Mammary epithelial cell (primary cell): Measurements from ENCODE around the gene CYP4F8.

Experiments
- EZH2 ChIP-seq: IDR thresholded peaks from 2 replicates; pipeline ENCODE4 v1.6.1; 2012; ENCODE audit warnings: low read length, inconsistent platforms, borderline replicate concordance
- TF ChIP-seq, protein P1 (sequence below), 2 donors: IDR thresholded peaks in 1 of 2; conservative IDR thresholded peaks in 1 of 2; 2 replicates each; pipeline ENCODE4 v1.5.1; 2011 to 2012; ENCODE audit warnings: inconsistent platforms in 2 of 2, low read length in 2 of 2, mild to moderate bottlenecking in 2 of 2, control low read depth in 1 of 2, low read depth in 1 of 2; ENCODE audit not compliant: insufficient read depth in 1 of 2; ENCODE audit errors: extremely low read depth in 1 of 2

DNA sequence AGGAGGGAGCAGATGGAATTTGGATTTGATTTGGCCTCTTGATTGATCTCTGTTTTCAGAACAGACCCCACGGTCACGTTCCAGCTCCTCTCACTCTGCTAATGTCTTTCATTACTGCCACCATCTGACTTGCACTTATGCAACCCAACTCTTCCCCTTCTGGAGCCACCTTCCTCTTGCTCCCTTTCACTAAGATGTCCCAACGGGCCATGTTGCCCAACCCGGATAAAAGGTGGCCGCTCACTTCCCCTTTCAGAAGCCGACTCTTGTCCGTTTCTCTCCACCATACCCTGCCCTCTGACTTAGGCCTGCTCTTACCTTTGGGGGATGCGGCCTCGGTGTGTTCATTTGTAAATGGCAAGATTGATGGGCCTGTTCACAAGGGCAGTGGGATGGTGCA is 27.4 kb upstream of the CYP4F8 start:
- TF ChIP-seq, protein P1, sequence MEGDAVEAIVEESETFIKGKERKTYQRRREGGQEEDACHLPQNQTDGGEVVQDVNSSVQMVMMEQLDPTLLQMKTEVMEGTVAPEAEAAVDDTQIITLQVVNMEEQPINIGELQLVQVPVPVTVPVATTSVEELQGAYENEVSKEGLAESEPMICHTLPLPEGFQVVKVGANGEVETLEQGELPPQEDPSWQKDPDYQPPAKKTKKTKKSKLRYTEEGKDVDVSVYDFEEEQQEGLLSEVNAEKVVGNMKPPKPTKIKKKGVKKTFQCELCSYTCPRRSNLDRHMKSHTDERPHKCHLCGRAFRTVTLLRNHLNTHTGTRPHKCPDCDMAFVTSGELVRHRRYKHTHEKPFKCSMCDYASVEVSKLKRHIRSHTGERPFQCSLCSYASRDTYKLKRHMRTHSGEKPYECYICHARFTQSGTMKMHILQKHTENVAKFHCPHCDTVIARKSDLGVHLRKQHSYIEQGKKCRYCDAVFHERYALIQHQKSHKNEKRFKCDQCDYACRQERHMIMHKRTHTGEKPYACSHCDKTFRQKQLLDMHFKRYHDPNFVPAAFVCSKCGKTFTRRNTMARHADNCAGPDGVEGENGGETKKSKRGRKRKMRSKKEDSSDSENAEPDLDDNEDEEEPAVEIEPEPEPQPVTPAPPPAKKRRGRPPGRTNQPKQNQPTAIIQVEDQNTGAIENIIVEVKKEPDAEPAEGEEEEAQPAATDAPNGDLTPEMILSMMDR (conservative IDR thresholded peaks at IDR 0.05 in 1 of 2, IDR thresholded peaks at IDR 0.05 in 1 of 2; ENCODE audit: extremely low read depth in 1 of 2, insufficient read depth in 1 of 2, low read depth in 1 of 2, low read length in 2 of 2): no peak
- no peak for TF ChIP-seq EZH2
